ENCODE measurements around the gene NR6A1.
"Not testable (repeated sequence)": the region's sequence is repeated elsewhere in the genome, so short reads cannot be mapped to it uniquely, and the experiment has no call there.

NR6A1 gene

GRCh38 chr9:124617477-124618141, 153.5 kb downstream of the NR6A1 start:
- Mint-ChIP-seq H3K27me3 (ENCODE audit: low read depth) (no peaks in the 10 kb centered on the region), H3K9me3 (no peaks in the 10 kb centered on the region), H3K4me1 (peaks cover 10% of the 10 kb centered on the region), H3K27ac (peak overlapping the region; percentile 17 to 40 (median 32)), H3K4me3 (no peak overlapping the region), H3K36me3 (ENCODE audit: low read depth) (no peaks in the 10 kb centered on the region)
- TF ChIP-seq CTCF (IDR thresholded peaks at IDR 0.05; ENCODE audit: unreplicated experiment in 3 of 3), result peak; percentile 82 to 93 (median 89)

GRCh38 chr9:124616961-124617360, 154.2 kb downstream of the NR6A1 start:
- Mint-ChIP-seq H3K27me3 (ENCODE audit: low read depth) (no peaks in the 10 kb centered on the region), H3K9me3 (no peaks in the 10 kb centered on the region), H3K36me3 (ENCODE audit: low read depth) (no peaks in the 10 kb centered on the region), H3K4me1 (peaks cover 9% of the 10 kb centered on the region), H3K4me3 (no peak overlapping the region), H3K27ac (no peak overlapping the region)
- no peak for TF ChIP-seq CTCF (IDR thresholded peaks at IDR 0.05; ENCODE audit: unreplicated experiment in 3 of 3)

GRCh38 chr9:124615840-124616239, 155.3 kb downstream of the NR6A1 start:
- H3K4me3 Mint-ChIP-seq; H3K27ac Mint-ChIP-seq; H3K4me1 Mint-ChIP-seq; H3K9me3 Mint-ChIP-seq; H3K36me3 Mint-ChIP-seq (ENCODE audit: low read depth); H3K27me3 Mint-ChIP-seq (ENCODE audit: low read depth): not testable (repeated sequence)

- no peaks in the 10 kb centered on the region for H3K27me3 Mint-ChIP-seq (ENCODE audit: low read depth)
- H3K27ac Mint-ChIP-seq, result no peak overlapping the region
- H3K4me3 Mint-ChIP-seq, result no peak overlapping the region
- peaks cover 9% of the 10 kb centered on the region for H3K4me1 Mint-ChIP-seq
- no peaks in the 10 kb centered on the region for H3K9me3 Mint-ChIP-seq
- no peaks in the 10 kb centered on the region for H3K36me3 Mint-ChIP-seq (ENCODE audit: low read depth)
- TF ChIP-seq CTCF (IDR thresholded peaks at IDR 0.05; ENCODE audit: unreplicated experiment in 3 of 3), result no peak
Observed at GRCh38 chr9:124615100-124615742, 155.9 kb downstream of the NR6A1 start.

- no peak for TF ChIP-seq CTCF (IDR thresholded peaks at IDR 0.05; ENCODE audit: unreplicated experiment in 3 of 3)
- peaks cover 9% of the 10 kb centered on the region for H3K4me1 Mint-ChIP-seq
- H3K27me3 Mint-ChIP-seq (ENCODE audit: low read depth), result no peaks in the 10 kb centered on the region
- H3K36me3 Mint-ChIP-seq (ENCODE audit: low read depth), result no peaks in the 10 kb centered on the region
- no peak overlapping the region for H3K27ac Mint-ChIP-seq
- no peaks in the 10 kb centered on the region for H3K9me3 Mint-ChIP-seq
- H3K4me3 Mint-ChIP-seq, result no peak overlapping the region
Observed at GRCh38 chr9:124613849-124614248, 157.3 kb downstream of the NR6A1 start.

GRCh38 chr9:124611106-124611505, 160.0 kb downstream of the NR6A1 start:
- Mint-ChIP-seq H3K27ac (no peak overlapping the region), H3K36me3 (ENCODE audit: low read depth) (no peaks in the 10 kb centered on the region), H3K4me3 (no peak overlapping the region), H3K4me1 (no peaks in the 10 kb centered on the region), H3K27me3 (ENCODE audit: low read depth) (no peaks in the 10 kb centered on the region), H3K9me3 (no peaks in the 10 kb centered on the region)
- no peak for TF ChIP-seq CTCF (IDR thresholded peaks at IDR 0.05; ENCODE audit: unreplicated experiment in 3 of 3)

Data from nephron (organoid).